GM18951 (cell line): ENCODE measurements around the gene AMD1.

ENCODE experiments used
- POLR2A ChIP-seq: IDR thresholded peaks from 4 replicates; pipeline ENCODE4 v1.6.1; 2011; ENCODE audit warnings: mild to moderate bottlenecking; ENCODE audit not compliant: insufficient read length, insufficient read depth; ENCODE audit errors: extremely low read depth
- in situ Hi-C: fragments of 300-500 bp; cut with MboI; formaldehyde crosslinking; loops from one replicate; pipeline ENCODE4 v1.12.0; 2022; ENCODE audit warnings: low sequenced_read_pairs, mixed read lengths, inconsistent platforms; ENCODE audit not compliant: unreplicated experiment

AMD1 gene

DNA sequence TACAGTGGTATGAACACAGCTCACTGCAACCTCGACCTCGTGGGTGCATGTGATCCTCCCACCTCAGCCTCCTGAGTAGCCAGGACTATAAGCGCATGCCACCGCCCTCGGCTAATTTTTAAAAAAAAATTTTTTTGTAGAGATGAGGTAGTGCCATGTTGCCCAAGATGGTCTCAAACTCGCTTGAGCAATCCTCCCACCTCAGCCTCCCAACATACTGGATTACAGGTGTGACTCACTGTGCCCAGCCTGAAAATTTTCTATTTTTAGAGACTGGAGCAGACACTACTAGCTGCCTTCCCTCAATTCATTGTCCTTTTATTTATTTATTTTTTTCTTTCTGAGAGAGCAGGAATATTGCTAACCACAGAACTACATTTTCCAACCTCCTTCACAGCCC lies 63.6 kb downstream of the AMD1 start:
- TF ChIP-seq POLR2A: no peak
- in situ Hi-C loops: no loop called here

DNA sequence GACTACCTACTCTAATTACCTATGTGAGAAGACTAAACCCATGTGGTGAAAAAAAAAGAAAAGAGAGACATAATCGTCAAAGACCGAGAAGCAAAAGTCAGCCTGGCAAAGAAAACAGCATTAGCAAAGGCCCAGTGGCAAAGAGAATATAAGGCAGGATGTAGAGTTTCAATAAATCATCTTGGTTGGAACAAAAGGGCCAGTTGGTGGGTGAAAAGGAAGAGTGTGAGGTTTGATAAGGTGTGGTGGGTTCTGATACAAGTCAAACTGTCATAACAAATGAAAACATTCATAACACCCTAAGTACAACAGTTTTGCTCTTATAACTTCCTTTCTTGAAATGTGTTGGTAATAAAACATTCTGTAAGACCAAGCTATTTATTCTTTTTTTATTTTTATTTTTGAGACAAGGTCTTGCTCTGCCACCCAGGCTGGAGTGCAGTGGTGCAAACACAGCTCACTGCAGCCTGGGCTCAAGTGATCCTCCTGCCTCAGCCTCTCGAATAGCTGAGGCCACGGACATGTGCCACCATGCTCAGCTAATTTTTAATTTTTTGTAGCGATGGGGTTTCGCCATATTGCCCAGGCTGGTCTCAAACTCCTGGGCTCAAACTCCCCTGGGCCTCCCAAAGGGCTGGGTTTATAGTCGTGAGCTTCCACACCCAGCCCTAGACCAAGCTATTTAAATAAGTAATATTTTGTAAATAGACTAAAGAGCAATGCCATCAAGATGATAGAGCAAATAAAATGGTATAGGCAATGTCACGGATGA lies 65.0 kb downstream of the AMD1 start:
- no peak for TF ChIP-seq POLR2A
- in situ Hi-C loops: loop anchor here (10.0 kb wide), 2 partner anchors 255 to 415 kb away; no protein-coding TSS in a partner anchor

DNA sequence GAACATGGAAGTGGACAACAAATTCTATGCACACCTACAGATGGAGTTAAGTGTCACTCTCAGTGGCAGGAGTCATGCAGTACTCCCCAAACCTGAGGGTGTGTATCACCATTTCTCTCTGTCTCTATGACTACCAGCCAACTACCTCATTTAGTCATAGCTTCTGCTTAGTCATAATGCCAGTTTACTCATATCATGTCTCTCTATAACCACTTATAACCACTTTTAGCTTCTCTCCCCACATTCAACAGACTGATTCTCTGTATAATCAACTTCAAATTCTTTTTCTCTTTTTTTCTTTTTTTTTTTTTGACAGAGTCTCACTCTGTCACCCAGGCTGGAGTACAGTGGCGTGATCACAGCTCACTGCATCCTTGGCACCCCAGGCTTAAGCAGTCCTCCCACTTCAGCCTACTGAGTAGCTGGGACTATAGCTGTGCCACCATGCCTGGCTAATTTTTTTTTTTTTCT lies 70.1 kb downstream of the AMD1 start:
- in situ Hi-C loops: loop anchor here (10.0 kb wide), 2 partner anchors 260 to 420 kb away; no protein-coding TSS in a partner anchor
- TF ChIP-seq POLR2A: no peak
